Cardiac muscle cell (in vitro differentiated cells and primary cell): ENCODE data around the gene NEK5. TPM values are rescaled to one million over a fixed set of nuclear protein-coding genes. Genes with fewer than 3 reads are reported as not detected.

Experiments used
- DNase-seq, 2 donors: peaks; one replicate each; pipeline versions ENCODE4 v3.0.0 to v3.0.0-alpha.2; 2010 to 2017; ENCODE audit warnings: low read depth in 1 of 2, low spot score in 1 of 2
- H3K27ac ChIP-seq: fragments of 200-600 bp; sonication (generic); 2 replicates; pipeline ENCODE4 v1.5.1; 2016
- H3K27me3 ChIP-seq: fragments of 200-600 bp; sonication (generic); 2 replicates; pipeline ENCODE4 v1.6.0; 2016; ENCODE audit warnings: control low read depth
- H3K36me3 ChIP-seq: fragments of 200-600 bp; sonication (generic); 2 replicates; pipeline ENCODE4 v1.5.1; 2016; ENCODE audit warnings: control low read depth
- H3K4me1 ChIP-seq: fragments of 200-600 bp; sonication (generic); 2 replicates; pipeline ENCODE4 v1.8.1; 2017; ENCODE audit warnings: low read depth, mild to moderate bottlenecking, mixed run types
- H3K4me3 ChIP-seq: fragments of 200-600 bp; sonication (generic); 2 replicates; pipeline ENCODE4 v1.5.1; 2016; ENCODE audit warnings: mild to moderate bottlenecking
- H3K9me3 ChIP-seq: fragments of 200-600 bp; sonication (generic); 2 replicates; pipeline ENCODE4 v1.5.1; 2017; ENCODE audit warnings: low read depth, mild to moderate bottlenecking, control low read depth
- polyA plus RNA-seq: library from polyadenylated mRNA; unstranded; fragments of >200 nt; fragmentation: Nextera tagmentation; extraction: Ambion mirVana; gene quantifications from 2 replicates; pipeline ENCODE4 v1.2.1, GENCODE V29; 2016
- total RNA-seq: library from RNA; depleted of rRNA; stranded (reverse); fragments of >200 nt; gene quantifications from 2 replicates; pipeline ENCODE4 v1.2.3, GENCODE V29; 2016
- TF ChIP-seq, protein P1 (sequence below): IDR thresholded peaks from 2 replicates; pipeline ENCODE4 v1.5.1; 2012; ENCODE audit warnings: low read depth, mild to moderate bottlenecking, low read length

The NEK5 gene
- total and polyA plus RNA-seq, 2 experiments from 2014 or later: 0.33 to 0.34 TPM

DNA sequence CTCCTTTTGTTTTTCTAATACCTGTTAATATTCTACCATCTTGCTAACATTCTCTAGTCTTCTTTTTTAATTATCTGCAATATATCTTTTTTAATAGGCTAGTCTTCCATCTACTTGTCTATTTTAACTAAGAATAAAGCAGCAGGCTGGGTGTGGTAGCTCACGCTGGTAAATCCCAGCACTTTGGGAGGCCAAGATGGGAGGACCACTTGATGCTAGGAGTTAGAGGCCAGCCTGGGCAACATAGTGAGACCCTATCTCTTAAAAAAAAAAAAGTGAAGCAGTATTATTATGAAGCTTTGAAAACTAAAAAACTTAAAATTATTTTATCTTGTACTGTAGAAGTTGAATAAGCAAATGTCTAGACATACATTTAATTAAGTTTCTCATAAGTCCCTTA, 101.0 kb downstream of the NEK5 start:
- no peaks in the 10 kb centered on the region for H3K4me1 ChIP-seq
- no peak overlapping the region for H3K27ac ChIP-seq
- H3K4me3 ChIP-seq: no peak overlapping the region
- no peak for DNase-seq
- H3K9me3 ChIP-seq: no peaks in the 10 kb centered on the region
- H3K27me3 ChIP-seq: no peaks in the 10 kb centered on the region
- H3K36me3 ChIP-seq: peaks cover 24% of the 10 kb centered on the region
- TF ChIP-seq, protein P1, sequence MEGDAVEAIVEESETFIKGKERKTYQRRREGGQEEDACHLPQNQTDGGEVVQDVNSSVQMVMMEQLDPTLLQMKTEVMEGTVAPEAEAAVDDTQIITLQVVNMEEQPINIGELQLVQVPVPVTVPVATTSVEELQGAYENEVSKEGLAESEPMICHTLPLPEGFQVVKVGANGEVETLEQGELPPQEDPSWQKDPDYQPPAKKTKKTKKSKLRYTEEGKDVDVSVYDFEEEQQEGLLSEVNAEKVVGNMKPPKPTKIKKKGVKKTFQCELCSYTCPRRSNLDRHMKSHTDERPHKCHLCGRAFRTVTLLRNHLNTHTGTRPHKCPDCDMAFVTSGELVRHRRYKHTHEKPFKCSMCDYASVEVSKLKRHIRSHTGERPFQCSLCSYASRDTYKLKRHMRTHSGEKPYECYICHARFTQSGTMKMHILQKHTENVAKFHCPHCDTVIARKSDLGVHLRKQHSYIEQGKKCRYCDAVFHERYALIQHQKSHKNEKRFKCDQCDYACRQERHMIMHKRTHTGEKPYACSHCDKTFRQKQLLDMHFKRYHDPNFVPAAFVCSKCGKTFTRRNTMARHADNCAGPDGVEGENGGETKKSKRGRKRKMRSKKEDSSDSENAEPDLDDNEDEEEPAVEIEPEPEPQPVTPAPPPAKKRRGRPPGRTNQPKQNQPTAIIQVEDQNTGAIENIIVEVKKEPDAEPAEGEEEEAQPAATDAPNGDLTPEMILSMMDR: no peak

DNA sequence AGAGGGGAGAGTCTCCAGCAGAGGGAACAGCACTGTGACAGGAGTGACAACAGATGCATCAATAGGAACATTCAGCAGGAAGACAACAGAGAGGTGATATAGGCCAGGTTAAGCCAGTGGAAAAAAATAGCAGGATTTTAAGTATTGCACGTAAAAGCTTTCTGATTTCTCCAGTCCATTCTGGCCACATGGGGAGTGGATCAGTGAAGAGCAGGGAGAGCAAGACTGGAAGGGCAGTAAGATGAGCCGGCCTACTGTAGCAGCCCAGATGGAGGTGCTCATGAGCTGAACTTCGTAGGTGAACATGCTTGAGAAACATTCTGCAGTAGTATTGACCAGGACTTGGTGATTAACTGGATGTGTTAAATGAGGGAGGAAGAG, 102.6 kb downstream of the NEK5 start:
- Histone ChIP-seq H3K27me3 (no peaks in the 10 kb centered on the region), H3K9me3 (no peaks in the 10 kb centered on the region), H3K27ac (no peak overlapping the region), H3K4me1 (no peaks in the 10 kb centered on the region), H3K4me3 (no peak overlapping the region), H3K36me3 (peaks cover 26% of the 10 kb centered on the region)
- TF ChIP-seq, protein P1: no peak
- no peak for DNase-seq

DNA sequence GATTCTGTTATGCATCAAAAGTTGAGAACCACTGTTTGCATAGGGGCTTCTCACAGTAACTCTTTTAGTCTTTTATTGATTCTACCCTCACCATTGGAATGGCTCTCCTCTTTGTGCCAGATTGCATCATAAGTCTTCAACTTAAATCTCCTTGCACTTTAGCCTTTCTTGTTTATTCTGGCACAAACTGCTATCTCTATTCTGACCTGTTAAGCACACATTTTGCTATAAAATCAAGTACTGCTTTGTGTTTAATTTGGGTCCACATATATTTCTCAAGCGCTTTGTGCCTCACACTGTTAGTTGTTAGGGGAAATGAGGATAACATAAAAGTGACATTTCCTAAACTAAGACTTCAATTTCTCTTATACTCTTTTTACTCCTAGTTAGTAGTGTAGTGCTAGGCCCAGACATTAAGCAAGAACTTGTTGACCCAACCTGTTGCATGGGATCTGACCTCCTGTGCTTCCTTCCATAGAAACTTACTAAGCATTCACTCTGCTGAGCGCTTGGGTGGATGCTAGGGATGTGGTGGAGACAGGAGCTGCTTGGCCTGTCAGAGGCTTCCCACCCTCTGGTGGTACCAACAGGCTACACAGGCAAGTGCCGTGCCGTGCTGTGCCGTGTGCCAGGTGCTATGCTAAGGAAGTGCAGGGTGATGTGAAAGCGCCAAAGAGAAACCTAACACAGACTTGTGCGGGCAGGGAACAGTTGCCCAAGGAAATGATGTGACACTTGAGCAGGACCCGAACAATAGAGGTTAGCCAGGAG, 103.2 kb downstream of the NEK5 start:
- H3K36me3 ChIP-seq: peaks cover 26% of the 10 kb centered on the region
- no peak for DNase-seq
- TF ChIP-seq, protein P1: no peak

DNA sequence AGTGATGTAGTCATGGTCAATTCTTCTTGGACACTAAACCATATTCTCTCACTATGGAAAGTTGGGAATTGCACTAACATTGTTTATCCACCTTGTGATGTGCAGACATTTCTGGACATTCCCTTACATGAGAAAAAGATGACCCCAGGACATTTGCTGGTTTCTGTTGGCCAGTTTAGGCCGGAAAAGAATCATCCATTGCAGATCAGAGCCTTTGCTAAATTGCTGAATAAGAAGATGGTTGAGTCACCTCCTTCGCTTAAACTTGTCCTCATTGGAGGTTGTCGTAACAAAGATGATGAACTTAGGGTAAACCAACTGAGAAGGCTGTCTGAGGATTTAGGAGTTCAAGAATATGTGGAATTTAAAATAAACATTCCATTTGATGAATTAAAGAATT, 104.4 kb downstream of the NEK5 start, which contains the start of gene UTP14C:
TSS of gene UTP14C (plus strand) at position 211 of the 400 bp plus-strand sequence. CDS start 4,114 bp downstream, outside the sequence.
- peaks cover 29% of the 10 kb centered on the region for H3K36me3 ChIP-seq
- DNase-seq: no peak
- TF ChIP-seq, protein P1: no peak
- no peaks in the 10 kb centered on the region for H3K9me3 ChIP-seq
- no peaks in the 10 kb centered on the region for H3K4me1 ChIP-seq
- no peak within 1 kb of the TSS for H3K27ac ChIP-seq
- no peak within 1 kb of the TSS for H3K4me3 ChIP-seq
- no peaks in the 10 kb centered on the region for H3K27me3 ChIP-seq

More for the DNA sequence above, 103.2 kb downstream of the NEK5 start:
- Histone ChIP-seq H3K4me3 (no peak overlapping the region), H3K9me3 (no peaks in the 10 kb centered on the region), H3K27ac (no peak overlapping the region), H3K4me1 (no peaks in the 10 kb centered on the region), H3K27me3 (no peaks in the 10 kb centered on the region)

DNA sequence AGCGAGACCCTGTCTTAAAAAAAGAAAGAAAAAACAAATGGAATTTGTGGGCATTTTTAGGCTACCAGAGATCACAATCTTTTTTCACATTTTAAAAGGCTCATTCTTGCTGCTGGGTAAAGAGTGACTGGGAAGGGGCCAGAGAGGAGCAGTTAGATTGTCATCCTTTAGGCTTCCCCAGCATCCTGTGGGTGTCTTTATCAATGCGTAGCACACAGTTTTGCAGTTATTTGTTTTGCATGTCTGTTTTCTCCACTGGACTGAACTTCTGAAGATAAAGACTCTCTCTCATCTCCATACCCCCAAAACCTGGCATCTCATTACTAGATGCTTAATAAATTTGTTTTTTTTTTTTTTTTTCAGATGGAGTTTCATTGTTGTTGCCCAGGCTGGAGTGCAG, 106.5 kb downstream of the NEK5 start:
- Histone ChIP-seq H3K27ac (no peak overlapping the region), H3K9me3 (no peaks in the 10 kb centered on the region), H3K4me3 (no peak overlapping the region), H3K27me3 (no peaks in the 10 kb centered on the region), H3K4me1 (no peaks in the 10 kb centered on the region), H3K36me3 (peaks cover 19% of the 10 kb centered on the region)
- no peak for DNase-seq
- TF ChIP-seq, protein P1: no peak
